GM12872 (cell line): ENCODE measurements around the gene VEZT.

Experiments used
- TF ChIP-seq, protein P1 (sequence below): IDR thresholded peaks from 3 replicates; pipeline ENCODE4 v1.5.1; 2011; ENCODE audit warnings: low read depth, mild to moderate bottlenecking, low read length, moderate library complexity; ENCODE audit not compliant: insufficient read depth

Gene VEZT

DNA sequence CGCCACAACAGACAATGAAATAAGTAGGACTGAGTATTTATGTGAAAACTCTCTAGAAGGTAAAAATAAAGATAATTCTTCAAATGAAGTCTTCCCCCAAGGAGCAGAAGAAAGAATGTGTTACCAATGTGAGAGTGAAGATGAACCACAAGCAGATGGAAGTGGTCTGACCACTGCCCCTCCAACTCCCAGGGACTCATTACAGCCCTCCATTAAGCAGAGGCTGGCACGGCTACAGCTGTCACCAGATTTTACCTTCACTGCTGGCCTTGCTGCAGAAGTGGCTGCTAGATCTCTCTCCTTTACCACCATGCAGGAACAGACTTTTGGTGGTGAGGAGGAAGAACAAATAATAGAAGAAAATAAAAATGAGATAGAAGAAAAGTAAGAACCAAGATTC lies 82.7 kb downstream of the VEZT start:
- TF ChIP-seq, protein P1, sequence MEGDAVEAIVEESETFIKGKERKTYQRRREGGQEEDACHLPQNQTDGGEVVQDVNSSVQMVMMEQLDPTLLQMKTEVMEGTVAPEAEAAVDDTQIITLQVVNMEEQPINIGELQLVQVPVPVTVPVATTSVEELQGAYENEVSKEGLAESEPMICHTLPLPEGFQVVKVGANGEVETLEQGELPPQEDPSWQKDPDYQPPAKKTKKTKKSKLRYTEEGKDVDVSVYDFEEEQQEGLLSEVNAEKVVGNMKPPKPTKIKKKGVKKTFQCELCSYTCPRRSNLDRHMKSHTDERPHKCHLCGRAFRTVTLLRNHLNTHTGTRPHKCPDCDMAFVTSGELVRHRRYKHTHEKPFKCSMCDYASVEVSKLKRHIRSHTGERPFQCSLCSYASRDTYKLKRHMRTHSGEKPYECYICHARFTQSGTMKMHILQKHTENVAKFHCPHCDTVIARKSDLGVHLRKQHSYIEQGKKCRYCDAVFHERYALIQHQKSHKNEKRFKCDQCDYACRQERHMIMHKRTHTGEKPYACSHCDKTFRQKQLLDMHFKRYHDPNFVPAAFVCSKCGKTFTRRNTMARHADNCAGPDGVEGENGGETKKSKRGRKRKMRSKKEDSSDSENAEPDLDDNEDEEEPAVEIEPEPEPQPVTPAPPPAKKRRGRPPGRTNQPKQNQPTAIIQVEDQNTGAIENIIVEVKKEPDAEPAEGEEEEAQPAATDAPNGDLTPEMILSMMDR, result no peak

GRCh38 chr12:95303476-95303875 lies 85.9 kb downstream of the VEZT start:
- TF ChIP-seq, protein P1, result no peak

DNA sequence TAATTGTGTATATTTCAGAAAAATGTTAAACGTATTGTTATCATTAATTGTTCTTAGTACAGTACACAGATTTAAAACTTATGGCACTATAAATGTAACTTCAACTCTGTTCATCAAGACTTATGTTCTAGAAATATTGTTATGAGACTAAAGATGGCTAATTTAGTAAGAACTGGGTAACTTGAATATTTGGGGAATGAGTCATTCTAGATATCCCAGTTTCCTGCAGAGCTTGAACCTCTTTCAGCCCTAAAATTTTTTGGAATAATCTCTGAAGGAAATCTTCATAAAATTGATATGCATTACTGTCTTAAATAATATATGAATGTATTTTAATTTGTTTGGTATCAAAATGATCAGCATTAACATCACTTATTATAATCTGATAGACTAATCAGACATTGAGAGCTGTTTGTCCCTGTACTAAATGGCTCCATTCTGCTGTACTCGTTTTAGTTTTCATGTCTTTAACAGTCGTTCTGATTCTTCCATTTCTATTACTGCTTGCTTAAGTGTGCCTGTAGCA lies 87.1 kb downstream of the VEZT start:
- TF ChIP-seq, protein P1, result no peak

DNA sequence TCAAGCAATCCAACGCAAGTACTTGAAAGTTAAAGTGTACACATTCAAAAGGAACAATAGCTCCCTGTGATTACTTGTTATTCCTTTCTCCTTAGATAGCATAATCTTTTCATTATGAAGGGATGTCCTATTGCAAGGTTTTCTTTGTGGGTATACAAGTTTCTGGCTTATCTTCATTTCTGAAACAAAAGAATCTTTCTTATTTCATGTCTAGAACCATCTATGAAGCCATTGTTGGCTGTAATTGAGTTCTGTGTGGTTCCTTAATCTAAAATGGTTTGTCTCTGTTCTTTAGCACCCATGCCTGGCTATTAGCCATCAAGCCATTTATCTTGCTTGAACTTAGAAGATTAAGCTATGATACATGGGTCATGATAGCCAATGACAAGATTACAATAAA lies 95.0 kb downstream of the VEZT start:
- TF ChIP-seq, protein P1, result no peak

DNA sequence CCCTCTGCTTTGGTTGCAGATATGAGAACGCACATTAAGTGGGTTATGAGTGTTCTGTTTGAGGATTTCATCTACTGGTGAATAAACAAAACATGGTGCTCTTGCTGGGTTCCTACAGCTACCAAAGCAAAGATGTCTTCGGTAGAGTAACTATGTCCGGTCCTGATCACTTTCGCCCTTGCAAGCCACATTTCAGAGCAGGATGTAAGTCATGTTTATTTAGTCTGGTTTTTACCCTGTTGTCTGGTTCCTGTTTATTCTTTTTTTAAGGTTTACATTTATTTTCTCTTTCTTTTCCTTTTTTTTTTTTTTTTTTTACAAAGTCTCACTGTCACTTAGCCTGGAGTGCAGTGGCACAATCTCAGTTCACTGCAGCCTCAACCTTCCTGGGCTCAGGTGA lies 99.2 kb downstream of the VEZT start:
- TF ChIP-seq, protein P1, result no peak

GRCh38 chr12:95318071-95318545 lies 100.5 kb downstream of the VEZT start:
- TF ChIP-seq, protein P1, result no peak

- TF ChIP-seq, protein P1, result no peak
Observed at GRCh38 chr12:95319694-95320331, 102.2 kb downstream of the VEZT start.
